ENCODE results near the gene MAD1L1. TPM values are rescaled to one million over a fixed set of nuclear protein-coding genes. Genes with fewer than 3 reads are reported as not detected.

The MAD1L1 gene
- total and polyA plus RNA-seq, 2 donors (not counting 3 experiments of a cell fraction or from before 2014, with no cell fraction given) = 34.1 to 42.3 TPM

DNA sequence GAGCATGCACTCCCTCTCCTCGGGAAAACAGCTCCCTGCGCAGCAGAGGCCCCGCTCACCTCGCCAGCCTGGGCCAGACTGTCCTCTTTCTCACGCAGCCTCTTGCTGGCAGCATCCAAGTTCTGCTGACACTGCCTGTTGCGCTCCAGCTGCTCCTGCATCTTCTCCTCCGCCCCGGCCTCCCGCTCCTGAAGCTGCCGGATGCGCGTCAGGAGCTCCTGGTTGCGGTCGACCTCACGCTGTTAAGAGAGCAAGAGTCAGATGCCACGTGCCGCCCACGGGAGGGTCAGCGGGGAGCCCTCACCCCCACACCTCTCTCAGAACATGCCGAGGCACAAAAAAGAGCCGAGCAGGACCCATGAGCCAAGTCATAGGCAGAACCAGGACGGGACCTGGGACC is 10.2 kb downstream of the MAD1L1 start:
- no peak overlapping the region for H2AFZ ChIP-seq (ENCODE audit: low read depth, low read length)
- peaks cover 2% of the 10 kb centered on the region for H3K79me2 ChIP-seq (ENCODE audit: control insufficient read depth, insufficient read depth, low read length)
- no peak overlapping the region for H3K9ac ChIP-seq (replicated peaks; ENCODE audit: extremely low read depth, insufficient read depth, low read length)
- POLR2A ChIA-PET = no interaction called here
- no peak overlapping the region for H3K4me2 ChIP-seq (ENCODE audit: insufficient read depth, low read length)
- intact Hi-C loops (cut with micrococcal nuclease) = no loop called here
- DNase-seq (ENCODE audit: low read depth, low spot score) (no peak), FAIRE-seq (no peak)
- H3K36me3 ChIP-seq (ENCODE audit: control insufficient read depth in 2 of 2, extremely low read depth in 1 of 2, insufficient read depth in 2 of 2, low read length in 2 of 2) = peaks cover 8 to 35% of the 10 kb centered on the region in 2 experiments
- no peaks in the 10 kb centered on the region for H3K27me3 ChIP-seq (ENCODE audit: control insufficient read depth in 2 of 2, insufficient read depth in 2 of 2, low read length in 2 of 2)
- H3K4me1 ChIP-seq (ENCODE audit: control insufficient read depth, extremely low read depth, insufficient read depth, low read length) = no peaks in the 10 kb centered on the region
- CTCF ChIA-PET = no interaction called here
- H3K4me3 ChIP-seq (replicated peaks in 1 of 3; ENCODE audit: insufficient read depth in 1 of 3, low read depth in 1 of 3, low read length in 3 of 3) = no peak overlapping the region
- dilution Hi-C loops (cut with MboI; ENCODE audit: extremely low pct_ligation_motif_present, low sequenced_read_pairs) = no loop called here
- H3K27ac ChIP-seq (ENCODE audit: insufficient read depth, low read depth, low read length) = no peak overlapping the region
- no peaks in the 10 kb centered on the region for H4K20me1 ChIP-seq (replicated peaks; ENCODE audit: control insufficient read depth, extremely low read depth, insufficient read depth, low read length)
- no peaks in the 10 kb centered on the region for H3K9me1 ChIP-seq (replicated peaks; ENCODE audit: control insufficient read depth, extremely low read depth, insufficient read depth, low read length)
- H3K9me3 ChIP-seq (replicated peaks; ENCODE audit: control insufficient read depth, insufficient read depth, low read length) = no peaks in the 10 kb centered on the region
- TF ChIP-seq GATA2 (IDR thresholded peaks at IDR 0.05; ENCODE audit: insufficient read depth, insufficient read length, low read depth, low read length) (no peak), POLR2AphosphoS5 (IDR thresholded peaks at IDR 0.05; ENCODE audit: insufficient read depth, low read depth, low read length) (no peak), EZH2 (IDR thresholded peaks at IDR 0.05; ENCODE audit: borderline replicate concordance, low read depth, low read length, severe bottlenecking) (no peak), JUN (IDR thresholded peaks at IDR 0.05; ENCODE audit: borderline replicate concordance, insufficient read depth, insufficient read length, low read depth) (no peak), POLR2A (IDR thresholded peaks at IDR 0.05; ENCODE audit: low read depth, low read length) (no peak), MYC (IDR thresholded peaks at IDR 0.05; ENCODE audit: low read depth, low read length) (no peak), FOS (IDR thresholded peaks at IDR 0.05; ENCODE audit: borderline replicate concordance, insufficient read depth, low read length) (no peak)
- TF ChIP-seq, protein P1, sequence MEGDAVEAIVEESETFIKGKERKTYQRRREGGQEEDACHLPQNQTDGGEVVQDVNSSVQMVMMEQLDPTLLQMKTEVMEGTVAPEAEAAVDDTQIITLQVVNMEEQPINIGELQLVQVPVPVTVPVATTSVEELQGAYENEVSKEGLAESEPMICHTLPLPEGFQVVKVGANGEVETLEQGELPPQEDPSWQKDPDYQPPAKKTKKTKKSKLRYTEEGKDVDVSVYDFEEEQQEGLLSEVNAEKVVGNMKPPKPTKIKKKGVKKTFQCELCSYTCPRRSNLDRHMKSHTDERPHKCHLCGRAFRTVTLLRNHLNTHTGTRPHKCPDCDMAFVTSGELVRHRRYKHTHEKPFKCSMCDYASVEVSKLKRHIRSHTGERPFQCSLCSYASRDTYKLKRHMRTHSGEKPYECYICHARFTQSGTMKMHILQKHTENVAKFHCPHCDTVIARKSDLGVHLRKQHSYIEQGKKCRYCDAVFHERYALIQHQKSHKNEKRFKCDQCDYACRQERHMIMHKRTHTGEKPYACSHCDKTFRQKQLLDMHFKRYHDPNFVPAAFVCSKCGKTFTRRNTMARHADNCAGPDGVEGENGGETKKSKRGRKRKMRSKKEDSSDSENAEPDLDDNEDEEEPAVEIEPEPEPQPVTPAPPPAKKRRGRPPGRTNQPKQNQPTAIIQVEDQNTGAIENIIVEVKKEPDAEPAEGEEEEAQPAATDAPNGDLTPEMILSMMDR (IDR thresholded peaks at IDR 0.05; ENCODE audit: extremely low read depth in 1 of 2, insufficient read depth in 1 of 2, low read depth in 1 of 2, low read length in 2 of 2) = no peak
- TF ChIP-seq, protein P2, sequence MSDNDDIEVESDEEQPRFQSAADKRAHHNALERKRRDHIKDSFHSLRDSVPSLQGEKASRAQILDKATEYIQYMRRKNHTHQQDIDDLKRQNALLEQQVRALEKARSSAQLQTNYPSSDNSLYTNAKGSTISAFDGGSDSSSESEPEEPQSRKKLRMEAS (IDR thresholded peaks at IDR 0.05; ENCODE audit: insufficient read depth, insufficient read length) = no peak
- no TSS peak for BruUV-seq (replicated peaks)
